CD1c-positive myeloid dendritic cell (primary cell): ENCODE results near the gene L3MBTL1.
A peak's percentile ranks its signal among the peaks of the same experiment; 100 is the strongest.

Source experiments
- DNase-seq: peaks from one replicate; pipeline ENCODE4 v3.0.0-alpha.2; 2016; ENCODE audit errors: extremely low spot score

The L3MBTL1 gene

GRCh38 chr20:43535370-43536004 lies 28.0 kb downstream of the L3MBTL1 start:
- DNase-seq, result no peak

GRCh38 chr20:43536041-43536816 lies 28.7 kb downstream of the L3MBTL1 start:
- no peak for DNase-seq

- no peak for DNase-seq
Measured at GRCh38 chr20:43536817-43537440, 29.4 kb downstream of the L3MBTL1 start.

GRCh38 chr20:43537921-43538877 lies 30.7 kb downstream of the L3MBTL1 start:
- peak; percentile 49 for DNase-seq

GRCh38 chr20:43538878-43539700 lies 31.6 kb downstream of the L3MBTL1 start:
- DNase-seq, result no peak

GRCh38 chr20:43539975-43540672 lies 32.6 kb downstream of the L3MBTL1 start:
- DNase-seq, result no peak

- DNase-seq, result no peak
Measured at GRCh38 chr20:43540673-43541060, 33.2 kb downstream of the L3MBTL1 start.

- DNase-seq, result no peak
Measured at GRCh38 chr20:43541214-43541613, 33.7 kb downstream of the L3MBTL1 start.

GRCh38 chr20:43542161-43542560 lies 34.7 kb downstream of the L3MBTL1 start:
- no peak for DNase-seq

GRCh38 chr20:43542674-43543073 lies 35.2 kb downstream of the L3MBTL1 start:
- no peak for DNase-seq

- DNase-seq, result no peak
Measured at GRCh38 chr20:43543138-43543537, 35.6 kb downstream of the L3MBTL1 start.

- DNase-seq, result no peak
Measured at GRCh38 chr20:43544501-43544900, 37.0 kb downstream of the L3MBTL1 start.

GRCh38 chr20:43545837-43546578 lies 38.5 kb downstream of the L3MBTL1 start:
- DNase-seq, result no peak

- no peak for DNase-seq
Measured at GRCh38 chr20:43548273-43548880, 40.9 kb downstream of the L3MBTL1 start.

GRCh38 chr20:43549416-43550065 lies 42.0 kb downstream of the L3MBTL1 start:
- DNase-seq, result no peak

GRCh38 chr20:43550456-43550855 lies 43.0 kb downstream of the L3MBTL1 start:
- DNase-seq, result no peak

GRCh38 chr20:43554369-43554768 lies 46.9 kb downstream of the L3MBTL1 start:
- no peak for DNase-seq

GRCh38 chr20:43558412-43559146 lies 51.1 kb downstream of the L3MBTL1 start, which contains the start of gene SGK2:
Gene SGK2, plus strand, starts transcription at chr20:43559027. Its CDS starts 7,469 bp downstream, at chr20:43566496.
- no peak for DNase-seq
